Skin of body (tissue), 2 donors: ENCODE data around the gene ALDOB. TPM values are rescaled to one million over a fixed set of nuclear protein-coding genes. Genes with fewer than 3 reads are reported as not detected.

Experiments used
- DNase-seq: peaks from one replicate; lab custom pipeline; 2025; lab: John Stamatoyannopoulos, UW
- total RNA-seq: library from RNA; depleted of rRNA; stranded (reverse); fragments of >200 nt; gene quantifications from one replicate; pipeline ENCODE4 v1.2.3, GENCODE V29; 2014

The ALDOB gene
- not detected for total RNA-seq

DNA sequence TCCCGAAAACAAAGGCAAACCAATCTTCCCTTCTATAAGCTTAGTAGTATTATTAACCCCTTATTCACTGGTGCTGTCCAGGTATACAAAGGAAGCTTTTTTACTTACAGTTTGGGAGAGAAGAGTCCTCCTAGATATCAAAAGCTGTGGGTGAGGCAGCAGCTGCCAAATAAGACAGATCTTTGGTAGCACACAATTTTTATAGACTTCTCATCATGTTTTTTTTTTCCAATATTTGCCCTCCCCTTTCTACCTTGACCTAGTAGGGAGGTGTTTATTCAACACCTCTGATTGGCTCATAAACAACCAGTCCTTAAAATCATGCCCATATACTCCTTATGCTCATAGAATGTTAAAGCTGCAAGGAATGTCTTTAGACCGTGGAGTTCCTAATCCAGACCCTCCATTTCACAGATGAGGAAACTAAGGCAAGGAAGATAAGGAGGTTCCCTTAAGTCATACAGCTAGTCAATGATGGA is at the start of gene ALDOB:
ALDOB (minus strand) TSS at position 174 of the 479 bp plus-strand sequence. CDS start 4,887 bp downstream, outside the sequence.
- DNase-seq, result no peak

DNA sequence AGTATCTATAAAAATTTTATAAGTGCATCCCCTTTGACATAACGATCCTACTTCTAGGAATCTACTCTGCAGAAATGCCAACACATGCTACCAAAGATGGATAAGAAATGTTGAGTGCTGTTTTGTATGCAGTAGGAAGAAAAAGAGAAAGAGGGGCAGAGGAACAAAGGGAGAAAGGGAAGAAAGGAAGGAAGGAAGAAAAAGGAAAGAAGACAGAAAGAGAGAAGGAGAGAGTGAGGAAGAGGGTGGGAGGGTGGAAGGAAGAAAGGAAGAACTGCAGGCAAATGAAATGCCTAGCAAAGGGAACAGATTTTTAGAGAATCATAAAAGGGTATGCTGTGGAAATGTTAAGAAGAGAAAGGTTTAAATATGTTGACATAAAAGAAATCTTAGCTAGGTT is 48.5 kb upstream of the ALDOB start:
- DNase-seq, result no peak

DNA sequence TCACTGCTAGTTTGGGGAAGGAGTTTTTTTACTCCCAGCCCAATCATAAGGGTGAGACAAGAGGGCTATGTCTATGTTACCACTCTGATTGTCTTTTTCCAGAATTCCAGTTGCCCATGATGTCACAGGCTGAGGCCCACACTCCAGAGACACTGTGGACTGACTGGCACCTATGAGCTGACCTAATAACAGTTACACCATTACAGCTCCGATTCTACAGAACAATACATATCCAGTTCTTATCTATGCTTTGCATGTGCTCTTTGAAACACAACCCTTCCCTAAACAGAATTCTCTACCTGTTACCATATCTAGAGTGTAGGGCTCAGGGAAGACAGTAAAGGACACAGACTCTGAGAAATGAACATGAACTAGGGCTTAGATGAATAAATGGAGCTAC is 45.7 kb upstream of the ALDOB start:
- no peak for DNase-seq

DNA sequence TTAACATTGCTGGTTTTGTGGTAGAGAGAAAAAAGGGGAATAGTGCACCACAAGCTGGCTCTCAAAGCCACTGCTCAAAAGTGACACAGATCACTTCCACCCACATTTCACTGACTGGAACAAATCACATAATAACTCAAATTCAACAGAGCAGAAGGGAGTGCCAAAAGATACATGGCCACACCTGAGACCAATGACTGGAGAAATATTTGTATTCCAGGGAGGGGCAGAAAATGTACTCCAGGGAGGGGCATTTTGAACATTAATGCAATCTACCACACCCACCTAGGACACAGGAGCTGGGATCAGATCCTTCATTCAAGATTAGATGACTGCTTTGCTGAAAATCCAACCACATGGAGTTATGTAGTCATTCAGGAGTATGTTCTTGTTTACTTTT is 44.8 kb upstream of the ALDOB start:
- DNase-seq, result no peak

DNA sequence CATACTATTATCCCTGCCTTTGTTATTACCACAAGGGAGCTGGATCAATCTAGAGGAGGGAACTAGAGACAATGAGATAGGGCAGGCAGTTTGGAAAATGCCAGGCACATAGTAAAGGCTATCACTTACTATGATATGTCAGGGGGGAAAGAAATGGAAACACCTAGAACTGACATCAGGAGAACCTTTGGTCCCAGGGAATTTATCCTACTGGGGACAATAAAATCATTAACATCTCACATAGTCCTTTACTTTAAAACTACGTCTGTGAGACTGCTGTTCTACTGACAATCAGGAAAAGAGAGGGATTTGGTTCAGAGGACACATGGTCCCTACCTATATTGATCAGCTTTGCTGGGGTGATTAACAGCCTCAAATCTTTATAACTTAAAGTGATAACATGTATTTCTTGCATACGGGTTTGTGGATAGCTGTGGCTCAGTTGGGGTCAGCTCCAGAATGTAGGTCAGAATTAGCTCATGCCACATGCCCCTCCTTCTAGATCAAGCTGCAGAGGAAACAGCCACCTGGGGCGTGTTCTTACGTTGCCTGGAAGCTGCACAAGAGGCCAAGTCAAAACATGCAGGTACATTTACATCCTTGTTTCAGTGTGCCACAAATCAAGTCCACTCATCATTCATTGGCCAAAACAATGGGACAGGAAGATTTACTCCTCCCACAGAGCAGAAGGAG is 43.9 kb upstream of the ALDOB start:
- no peak for DNase-seq

DNA sequence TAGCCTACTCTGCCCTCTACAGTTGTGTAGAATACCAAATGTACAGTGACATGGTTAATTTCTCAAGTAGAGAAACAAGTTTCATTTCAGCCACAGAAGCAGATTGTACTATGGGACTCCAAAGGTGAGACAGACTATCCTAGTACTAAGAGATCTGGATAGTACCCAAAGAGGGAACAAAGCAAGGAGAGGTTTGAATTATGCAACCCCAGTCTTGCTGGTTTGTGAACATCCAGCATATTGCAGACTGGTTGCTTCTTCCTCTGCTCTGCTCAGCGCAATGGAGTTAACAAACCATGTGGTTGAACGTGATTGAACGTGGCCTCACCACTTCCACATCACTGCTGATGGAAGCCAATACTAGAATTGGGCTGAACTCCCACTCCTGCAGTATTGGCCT is 43.3 kb upstream of the ALDOB start:
- DNase-seq, result no peak

DNA sequence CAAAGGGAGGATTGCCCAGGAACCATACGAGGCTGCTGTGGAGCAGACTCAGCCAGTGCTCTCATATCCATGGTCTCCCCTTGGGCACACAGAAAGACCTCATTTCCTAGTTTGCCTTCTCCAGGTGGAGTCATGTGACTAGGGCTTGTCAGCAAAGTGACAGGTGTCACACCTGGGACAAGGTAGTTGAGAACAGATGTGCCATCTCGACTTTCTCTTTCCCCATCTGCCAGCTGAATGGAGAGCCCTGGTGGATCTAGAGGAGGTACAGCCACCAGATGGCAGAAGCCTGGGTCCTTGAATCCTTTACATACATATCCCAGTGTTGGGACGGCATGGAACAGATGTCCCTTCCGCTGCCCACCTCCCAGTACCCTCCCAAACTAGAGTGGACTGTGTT is 42.9 kb upstream of the ALDOB start:
- no peak for DNase-seq

DNA sequence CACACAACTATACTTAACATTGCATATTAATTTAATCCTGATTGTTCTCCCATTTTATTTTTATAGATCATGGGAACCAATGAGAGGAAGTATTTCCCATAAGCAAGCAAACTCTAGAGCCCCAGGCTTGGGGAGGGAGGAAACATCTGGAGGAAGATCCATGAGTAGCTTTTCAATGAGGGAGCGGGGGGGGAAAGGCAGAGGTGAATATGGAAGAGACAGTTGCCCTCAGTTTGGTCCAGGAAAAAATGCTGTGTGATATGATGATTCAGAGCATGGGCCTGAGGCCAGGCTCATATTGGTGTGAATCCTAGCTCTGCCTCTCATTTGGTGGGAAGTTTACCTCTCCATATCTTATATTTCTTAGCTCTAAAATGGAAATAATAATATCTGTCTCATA is 42.2 kb upstream of the ALDOB start:
- DNase-seq, result no peak

DNA sequence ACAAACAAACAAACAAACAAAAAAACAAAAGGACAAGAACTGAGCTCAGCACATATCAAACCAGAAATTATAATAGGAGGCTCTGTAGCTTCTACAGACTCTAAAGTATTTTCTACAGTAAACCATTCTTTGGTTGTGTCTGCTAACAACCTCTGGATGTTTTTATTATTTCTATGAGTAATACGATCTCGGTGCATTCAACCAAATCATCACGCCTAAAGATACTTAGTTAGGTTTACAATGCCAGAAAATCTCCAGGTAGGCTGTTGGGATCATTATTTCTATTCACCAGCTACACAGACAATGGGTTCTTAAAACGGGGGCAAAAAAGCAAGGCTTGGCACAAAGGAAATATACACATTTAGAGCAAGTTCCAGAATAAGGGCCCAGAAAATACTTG is 41.6 kb upstream of the ALDOB start:
- DNase-seq, result no peak

DNA sequence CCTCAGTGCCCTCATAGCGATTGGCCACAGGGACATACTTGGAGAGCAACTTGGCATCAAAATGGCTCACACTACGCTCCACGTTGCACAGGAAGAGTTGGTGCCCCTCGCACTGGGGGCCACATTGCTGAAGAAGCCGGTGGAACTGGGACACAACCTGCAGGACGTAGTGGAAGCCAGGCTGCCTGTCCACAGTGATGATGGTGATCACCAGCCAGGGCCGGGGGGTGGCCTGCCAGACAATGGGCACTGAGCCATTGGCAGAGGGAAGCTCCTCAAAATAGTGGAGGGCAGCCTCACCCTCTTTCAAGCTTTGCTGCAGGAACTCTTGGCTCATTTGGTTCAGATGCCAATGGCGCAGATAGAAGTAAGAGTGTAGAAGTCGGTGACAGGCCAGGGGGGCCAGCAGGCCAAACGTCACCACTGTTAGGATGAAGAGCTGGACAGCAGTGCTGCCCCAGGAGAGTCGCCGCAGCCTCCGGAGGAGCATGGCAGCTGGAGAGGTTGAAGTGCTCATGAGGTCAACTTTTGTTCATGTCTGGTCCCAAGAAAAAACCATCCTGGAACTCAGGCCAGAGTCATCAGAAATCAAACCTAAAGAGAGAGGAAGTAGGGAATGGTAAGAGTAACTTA is 41.1 kb upstream of the ALDOB start:
- no peak for DNase-seq

DNA sequence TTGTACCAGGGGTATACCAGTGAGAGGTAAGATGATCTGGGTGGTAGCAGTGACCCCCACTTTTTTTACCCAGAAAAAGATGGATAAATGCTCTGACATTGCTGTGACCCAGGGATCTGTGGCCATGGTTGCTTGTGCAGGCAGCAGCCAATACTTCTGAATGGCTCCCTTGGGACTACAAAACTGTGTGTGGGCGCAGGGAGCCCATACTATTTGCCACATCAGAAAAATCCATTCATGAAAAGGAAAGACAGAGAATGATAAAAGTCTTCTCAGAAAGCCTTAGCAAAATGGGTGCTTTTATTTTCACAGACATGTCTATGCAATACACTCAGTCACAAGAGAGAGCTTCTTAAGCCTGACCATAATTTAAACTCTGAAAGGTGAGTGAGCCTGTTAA is 37.3 kb upstream of the ALDOB start:
- DNase-seq, result no peak

DNA sequence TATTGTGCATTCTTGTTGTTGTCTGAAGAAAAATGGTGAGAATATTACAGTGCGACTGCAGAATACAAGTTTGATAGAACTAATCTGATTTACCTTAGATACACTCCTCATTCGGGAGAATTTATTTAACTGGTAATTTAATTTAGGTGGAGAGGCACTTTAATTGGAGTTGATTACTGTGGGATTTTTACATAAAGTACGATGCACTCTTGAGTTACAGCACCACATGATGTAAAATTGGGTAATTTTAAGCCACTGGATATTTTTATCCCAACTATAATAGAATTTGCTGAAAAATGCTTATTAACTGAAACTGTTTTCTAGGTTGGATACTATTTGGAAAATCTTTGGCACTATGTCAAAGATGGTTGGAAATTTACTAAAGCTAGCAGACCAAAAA is 35.4 kb upstream of the ALDOB start:
- no peak for DNase-seq

DNA sequence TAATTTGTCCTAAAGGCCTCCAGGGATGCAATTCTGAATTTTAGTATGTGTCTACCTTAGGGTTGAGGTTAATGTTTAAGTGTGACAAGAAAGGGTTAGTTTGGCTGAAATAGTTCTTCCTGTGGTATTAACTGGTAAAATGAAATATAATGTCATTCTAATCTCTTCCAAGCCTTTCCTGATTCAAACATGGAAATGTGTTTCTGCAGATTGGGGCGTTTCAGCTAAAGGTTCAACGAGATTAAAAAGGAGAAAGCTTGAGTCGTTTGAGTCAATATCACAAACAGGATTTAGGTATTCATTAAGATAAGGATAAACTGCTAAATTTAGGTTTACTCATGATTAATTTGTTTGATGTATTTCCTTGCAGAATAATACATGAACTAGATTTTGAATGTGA is 34.4 kb upstream of the ALDOB start:
- no peak for DNase-seq

DNA sequence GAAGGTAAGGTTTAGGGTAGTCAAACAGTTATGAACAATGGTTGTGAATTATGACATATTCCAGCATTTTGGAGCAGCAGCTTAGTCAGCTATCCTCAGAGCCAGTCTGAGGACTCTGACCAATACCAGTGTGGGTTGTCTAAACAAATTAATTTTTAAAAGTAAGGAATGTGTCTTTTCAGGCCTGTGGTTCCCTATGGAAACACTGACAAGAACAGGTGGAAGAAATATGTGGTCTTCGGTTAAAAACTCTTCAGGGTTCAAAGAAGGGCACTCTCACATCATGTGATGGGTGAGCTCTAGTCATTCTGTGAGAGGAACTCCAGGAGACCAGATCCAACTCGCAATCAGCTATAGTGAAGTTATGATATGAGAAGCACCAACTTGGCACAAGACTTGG is 33.5 kb upstream of the ALDOB start:
- DNase-seq, result no peak

DNA sequence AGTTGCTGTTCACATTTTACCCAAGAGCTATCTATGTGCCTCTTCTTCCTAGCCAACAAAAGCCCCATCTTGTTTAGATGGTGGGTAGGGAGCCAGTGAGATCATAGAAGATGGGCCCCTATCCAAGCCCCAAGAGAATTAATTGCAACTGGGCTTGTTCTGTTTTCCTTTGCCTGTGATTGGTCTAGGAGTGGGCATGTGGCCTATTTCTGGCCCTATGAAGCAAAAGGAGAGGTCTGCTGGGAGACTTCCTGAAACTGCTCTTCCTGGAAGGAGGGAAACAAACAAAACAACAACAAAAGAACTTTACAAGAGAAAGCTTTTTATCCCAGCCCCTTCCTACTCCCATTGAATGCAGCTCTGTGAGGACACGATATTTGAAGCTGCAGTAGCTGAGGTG is 32.5 kb upstream of the ALDOB start:
- DNase-seq, result no peak

DNA sequence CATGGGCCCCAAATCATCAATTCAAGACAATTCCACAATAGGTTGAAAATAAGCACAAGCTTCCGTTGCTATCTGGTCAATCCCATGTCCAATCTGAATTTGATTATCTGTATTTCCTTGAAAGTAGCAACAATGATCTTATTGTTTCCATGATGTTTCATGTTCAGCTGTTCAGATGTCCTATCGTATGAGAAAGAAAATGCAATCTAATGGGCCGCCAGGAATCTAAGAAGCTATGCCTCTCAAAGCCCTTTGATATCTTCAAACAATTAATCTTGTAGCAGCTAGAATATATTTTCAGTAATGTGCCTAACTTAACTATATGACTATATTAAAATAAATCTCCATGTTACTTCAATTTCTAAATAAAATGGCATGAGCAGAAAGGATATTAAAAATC is 32.1 kb upstream of the ALDOB start:
- no peak for DNase-seq

DNA sequence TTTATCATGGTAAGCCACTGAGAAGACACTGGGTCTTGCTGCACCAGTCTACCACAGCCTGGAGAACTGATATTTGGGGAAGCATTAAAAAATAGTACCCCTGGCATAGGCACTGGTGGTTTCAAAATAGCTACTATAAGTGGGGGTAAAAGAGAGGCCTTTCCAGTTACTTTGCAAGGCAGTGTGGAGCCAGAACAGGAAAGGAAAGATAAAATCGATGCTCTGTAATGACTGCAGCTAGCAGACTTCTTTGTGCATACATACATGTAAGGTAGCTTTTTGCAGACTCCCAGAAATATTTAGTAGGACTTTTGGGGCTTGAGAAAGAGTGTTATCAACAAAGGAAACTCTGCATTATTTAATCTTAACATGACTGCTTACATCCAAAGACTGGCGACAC is 31.3 kb upstream of the ALDOB start:
- no peak for DNase-seq

DNA sequence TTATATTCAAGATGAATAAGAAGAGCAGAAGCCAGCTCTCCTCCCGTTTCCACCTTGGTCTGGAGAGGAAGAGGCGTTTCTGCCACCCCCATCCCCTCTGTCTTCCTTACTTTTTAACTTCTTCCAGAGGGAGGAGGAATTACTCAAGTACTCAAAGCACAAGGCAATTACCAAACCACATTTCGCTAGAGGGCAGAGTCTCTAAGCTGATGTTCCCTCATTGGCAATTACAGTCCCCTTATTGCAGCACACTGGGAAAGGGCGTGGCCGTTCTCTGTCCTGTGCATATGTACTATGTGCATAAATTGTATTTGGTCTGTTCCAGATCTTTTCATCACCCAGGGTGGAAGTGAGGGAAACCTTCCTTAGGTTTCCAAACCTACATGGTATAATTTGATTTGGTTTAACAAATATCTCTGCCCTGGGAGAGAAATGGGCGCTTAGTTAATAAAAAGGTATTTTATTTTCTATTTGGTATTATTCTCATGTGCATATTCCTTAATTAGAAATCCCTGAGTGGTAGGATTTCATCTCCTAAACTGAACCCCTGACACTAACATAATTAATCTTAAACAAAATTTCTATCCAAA is 29.8 kb upstream of the ALDOB start:
- DNase-seq, result peak; percentile 29

DNA sequence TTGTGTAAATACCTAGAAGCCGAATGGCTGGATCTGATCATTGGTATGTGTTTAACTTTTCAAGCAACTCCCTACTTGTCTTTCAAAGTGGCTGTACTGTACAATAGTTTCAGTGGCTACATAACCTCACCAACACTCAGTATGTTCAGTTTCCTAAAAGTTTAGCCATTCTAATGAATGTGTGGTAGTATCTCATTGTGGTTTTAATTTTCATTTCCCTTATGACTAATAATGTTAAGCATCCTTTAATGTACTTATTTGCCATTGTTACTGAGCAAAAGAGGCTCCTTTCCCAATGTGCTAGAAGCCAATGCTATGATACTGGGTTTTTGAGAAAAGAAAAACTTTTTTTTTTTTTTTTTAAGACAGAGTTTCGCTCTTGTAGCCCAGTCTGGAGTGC is 27.8 kb upstream of the ALDOB start:
- DNase-seq, result no peak

DNA sequence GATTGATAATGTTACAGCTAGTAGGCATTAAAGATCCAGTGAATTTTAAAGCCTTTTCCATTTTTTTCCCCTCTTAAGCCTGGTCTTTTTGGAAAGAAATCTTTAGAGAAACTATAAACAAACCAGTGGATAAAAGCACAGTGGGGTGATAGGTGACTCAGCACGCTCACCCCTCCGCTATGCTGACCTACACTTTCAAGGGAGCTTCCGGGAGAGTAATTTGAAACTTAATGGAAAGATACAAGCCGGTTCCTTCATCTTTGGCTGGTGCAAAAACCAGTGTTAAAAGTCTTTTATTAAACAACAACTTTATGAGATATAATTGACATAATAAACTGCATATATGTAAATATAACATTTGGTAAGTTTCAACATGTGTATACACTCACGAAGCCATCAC is 27.0 kb upstream of the ALDOB start:
- DNase-seq, result no peak

DNA sequence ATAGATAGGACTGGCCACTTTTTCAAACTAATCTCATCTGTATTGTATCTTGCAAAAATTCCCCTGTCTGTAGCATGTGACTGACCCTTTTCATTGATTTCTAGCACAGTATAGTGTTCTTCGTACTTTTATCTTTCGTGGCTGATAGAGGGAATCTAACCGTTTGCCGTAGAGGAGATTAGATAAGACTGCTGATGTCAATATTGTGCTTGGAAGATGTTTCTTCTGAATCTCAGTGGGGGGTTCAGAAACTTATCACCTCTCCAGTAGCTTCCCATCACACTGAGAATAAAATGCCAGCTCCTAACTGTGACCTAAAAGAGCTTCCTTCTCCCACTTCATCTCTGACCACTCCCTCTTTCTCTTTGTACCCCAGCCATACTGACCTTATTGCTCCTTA is 25.4 kb upstream of the ALDOB start:
- no peak for DNase-seq

DNA sequence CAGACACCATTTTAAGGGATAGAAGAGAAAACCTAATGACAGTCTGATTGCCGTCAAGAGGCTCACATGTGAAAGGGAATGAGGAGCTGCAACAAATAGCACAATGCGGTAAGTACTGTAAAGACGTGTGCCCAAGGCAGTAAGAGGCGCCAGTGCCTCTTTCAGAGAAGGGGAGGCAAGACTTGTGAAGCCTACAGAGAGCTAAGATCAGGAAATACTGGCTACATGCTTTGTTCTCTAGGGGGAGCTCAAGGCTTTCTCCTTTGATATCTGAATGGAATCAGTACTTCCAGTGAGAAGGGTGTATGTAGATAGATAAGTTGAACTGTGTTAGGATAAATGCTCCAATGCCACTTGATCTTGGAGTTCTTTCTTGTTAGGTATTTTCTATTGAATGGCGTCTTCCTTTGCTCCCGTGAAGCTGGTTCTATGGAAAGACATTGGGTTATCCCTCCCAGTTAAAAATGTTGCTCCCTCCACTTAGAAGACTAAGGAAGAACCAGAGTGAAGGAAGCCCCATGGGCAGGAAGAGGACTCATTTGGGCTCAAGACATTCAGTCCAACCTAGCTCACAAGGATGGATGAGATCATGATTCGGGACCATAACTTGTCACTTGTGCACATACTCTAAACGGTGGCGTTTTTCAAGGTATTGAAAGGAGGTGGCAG is 23.5 kb upstream of the ALDOB start:
- DNase-seq, result peak; percentile 28
